Epithelial cell of esophagus (primary cell): Measurements from ENCODE around the gene GPX4.

ENCODE experiments used
- DNase-seq: peaks from one replicate; pipeline ENCODE4 v3.0.0; 2010; ENCODE audit warnings: low read depth
- H3K4me3 ChIP-seq: 2 replicates; pipeline ENCODE4 v1.5.1; 2011; ENCODE audit warnings: mild to moderate bottlenecking, low read length, control low read depth
- TF ChIP-seq, protein P1 (sequence below): IDR thresholded peaks from 2 replicates; pipeline ENCODE4 v1.5.1; 2011; ENCODE audit warnings: low read depth, mild to moderate bottlenecking, low read length, control low read depth, inconsistent platforms; ENCODE audit not compliant: insufficient read depth; ENCODE audit errors: missing control alignments

The GPX4 gene

DNA sequence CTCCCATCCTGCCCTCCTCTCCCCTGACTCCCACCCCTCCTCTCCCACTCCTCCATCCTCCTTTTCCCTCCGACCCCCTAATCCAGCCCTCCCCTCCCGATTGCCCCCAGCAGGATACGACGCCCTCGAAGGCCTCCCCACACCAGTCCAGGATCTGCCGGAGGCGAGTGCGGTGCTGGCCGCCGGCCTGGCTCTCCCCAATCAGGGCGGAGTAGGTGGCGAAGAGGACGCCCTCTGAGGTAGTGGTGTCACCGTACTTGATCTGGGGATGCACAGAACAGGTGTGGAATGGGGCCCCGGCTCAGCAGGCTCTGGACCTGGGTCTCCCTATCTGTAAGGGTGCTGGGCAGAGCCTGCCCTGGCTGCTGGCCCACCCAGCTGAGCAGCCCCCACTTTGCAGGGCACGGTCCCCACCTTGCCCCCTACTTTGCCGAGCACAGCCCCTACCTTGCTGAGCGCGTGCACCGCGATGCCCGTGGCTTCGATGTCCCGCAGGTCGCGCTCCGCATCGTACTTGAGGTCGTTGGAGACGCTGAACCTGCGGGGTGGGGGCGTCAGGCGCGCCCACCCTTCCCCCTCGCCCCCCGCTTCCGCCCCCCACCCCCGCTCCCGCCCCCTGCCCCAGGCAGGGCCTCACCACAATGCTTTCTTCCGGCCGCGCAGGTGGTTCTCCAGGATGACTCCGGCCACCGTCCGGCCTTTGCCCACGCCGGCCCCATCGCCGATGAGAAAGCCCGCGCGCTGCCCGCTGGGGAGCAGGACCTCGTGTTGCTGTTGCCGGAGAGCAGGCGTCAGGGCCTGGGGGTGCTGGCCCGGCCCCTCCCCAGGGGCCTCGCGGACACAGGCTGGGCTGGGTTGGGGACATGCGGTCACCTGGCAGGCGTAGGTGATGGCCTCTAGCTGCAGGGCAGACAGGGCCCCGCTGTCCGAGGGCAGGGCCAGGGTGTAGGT lies 18.5 kb downstream of the GPX4 start:
- no peak overlapping the region for H3K4me3 ChIP-seq
- no peak for DNase-seq
- TF ChIP-seq, protein P1, sequence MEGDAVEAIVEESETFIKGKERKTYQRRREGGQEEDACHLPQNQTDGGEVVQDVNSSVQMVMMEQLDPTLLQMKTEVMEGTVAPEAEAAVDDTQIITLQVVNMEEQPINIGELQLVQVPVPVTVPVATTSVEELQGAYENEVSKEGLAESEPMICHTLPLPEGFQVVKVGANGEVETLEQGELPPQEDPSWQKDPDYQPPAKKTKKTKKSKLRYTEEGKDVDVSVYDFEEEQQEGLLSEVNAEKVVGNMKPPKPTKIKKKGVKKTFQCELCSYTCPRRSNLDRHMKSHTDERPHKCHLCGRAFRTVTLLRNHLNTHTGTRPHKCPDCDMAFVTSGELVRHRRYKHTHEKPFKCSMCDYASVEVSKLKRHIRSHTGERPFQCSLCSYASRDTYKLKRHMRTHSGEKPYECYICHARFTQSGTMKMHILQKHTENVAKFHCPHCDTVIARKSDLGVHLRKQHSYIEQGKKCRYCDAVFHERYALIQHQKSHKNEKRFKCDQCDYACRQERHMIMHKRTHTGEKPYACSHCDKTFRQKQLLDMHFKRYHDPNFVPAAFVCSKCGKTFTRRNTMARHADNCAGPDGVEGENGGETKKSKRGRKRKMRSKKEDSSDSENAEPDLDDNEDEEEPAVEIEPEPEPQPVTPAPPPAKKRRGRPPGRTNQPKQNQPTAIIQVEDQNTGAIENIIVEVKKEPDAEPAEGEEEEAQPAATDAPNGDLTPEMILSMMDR, result no peak

DNA sequence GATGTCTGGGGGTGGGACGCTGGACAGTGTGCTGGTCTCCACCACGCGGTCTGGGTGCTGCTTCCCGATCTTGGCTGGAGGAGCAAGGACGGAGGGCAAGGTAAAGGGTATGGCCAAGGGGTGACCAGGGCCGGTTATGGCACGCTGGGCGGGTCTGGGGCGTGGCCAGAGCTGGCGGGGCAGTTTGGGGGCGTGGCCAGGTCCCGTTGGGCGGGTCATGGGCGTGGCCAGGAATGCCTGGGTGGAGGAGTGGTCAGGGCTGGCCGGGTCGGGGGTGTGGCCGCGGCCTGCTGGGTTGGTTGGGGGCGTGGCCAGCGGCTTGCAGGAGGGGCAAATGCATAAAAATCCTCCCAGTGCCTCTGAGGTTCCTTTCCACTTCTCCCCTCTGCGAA lies 19.2 kb downstream of the GPX4 start:
- TF ChIP-seq, protein P1, result no peak
- no peak overlapping the region for H3K4me3 ChIP-seq
- DNase-seq, result peak; percentile 88

DNA sequence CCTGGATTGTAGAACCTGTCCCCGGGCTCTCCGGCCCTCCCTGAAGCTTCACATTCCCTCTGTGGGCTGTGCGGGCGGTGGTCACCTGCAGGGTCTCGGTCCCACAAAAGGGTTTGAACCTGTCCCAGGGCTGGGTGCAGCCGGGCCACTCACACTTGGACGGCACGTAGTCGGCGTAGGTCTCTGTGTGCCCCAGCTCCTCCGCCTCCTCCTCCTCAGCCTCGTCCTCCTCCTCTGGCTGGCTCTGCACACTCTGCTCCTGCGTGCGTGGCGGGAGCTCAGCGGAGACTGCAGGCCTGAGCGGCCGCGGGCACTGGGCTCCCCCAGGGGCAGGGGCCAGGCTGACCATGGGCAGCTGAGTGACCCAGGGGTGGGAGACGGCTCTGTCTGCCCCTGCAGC lies 19.6 kb downstream of the GPX4 start:
- DNase-seq, result no peak
- H3K4me3 ChIP-seq, result no peak overlapping the region
- TF ChIP-seq, protein P1, result no peak

DNA sequence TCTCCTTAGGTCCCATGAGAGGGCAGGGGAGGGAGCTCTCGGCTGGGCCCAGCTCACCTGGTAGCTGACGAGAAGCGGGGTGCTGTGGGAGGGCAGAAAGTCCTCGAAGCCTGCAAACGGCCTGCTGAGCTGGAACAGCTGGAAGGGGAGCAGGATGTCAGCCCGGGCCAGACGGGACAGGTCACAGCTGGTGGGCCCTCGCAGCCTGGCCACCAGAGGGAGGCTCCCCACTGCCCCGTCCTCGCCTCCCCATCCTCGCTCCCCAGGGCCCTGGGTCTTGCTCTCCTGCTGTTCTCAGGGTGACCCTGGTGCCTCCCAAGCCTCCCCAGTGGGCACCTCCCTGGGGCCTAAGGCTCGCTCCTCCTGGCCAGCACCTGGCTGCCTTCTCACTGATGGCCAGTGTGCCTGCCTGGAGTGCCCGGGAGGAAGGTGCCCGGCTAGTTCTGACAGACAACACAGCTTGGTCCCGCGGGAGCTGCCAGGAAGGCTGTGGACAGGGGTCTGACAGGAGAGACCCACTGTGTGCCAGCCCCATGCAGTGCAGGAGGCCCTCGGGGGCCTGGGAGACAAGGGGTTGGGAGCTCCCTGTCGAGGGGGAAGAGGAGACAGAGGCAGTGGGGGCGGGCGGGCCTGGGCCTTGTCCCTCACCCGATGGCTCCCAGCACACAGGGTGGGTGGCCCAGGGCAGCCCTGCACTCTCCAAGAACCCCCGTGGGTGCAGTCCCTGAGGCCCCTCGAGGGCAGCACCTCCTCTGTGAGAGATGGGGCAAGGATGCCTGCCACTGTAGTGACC lies 20.3 kb downstream of the GPX4 start:
- TF ChIP-seq, protein P1, result no peak
- no peak overlapping the region for H3K4me3 ChIP-seq
- no peak for DNase-seq

DNA sequence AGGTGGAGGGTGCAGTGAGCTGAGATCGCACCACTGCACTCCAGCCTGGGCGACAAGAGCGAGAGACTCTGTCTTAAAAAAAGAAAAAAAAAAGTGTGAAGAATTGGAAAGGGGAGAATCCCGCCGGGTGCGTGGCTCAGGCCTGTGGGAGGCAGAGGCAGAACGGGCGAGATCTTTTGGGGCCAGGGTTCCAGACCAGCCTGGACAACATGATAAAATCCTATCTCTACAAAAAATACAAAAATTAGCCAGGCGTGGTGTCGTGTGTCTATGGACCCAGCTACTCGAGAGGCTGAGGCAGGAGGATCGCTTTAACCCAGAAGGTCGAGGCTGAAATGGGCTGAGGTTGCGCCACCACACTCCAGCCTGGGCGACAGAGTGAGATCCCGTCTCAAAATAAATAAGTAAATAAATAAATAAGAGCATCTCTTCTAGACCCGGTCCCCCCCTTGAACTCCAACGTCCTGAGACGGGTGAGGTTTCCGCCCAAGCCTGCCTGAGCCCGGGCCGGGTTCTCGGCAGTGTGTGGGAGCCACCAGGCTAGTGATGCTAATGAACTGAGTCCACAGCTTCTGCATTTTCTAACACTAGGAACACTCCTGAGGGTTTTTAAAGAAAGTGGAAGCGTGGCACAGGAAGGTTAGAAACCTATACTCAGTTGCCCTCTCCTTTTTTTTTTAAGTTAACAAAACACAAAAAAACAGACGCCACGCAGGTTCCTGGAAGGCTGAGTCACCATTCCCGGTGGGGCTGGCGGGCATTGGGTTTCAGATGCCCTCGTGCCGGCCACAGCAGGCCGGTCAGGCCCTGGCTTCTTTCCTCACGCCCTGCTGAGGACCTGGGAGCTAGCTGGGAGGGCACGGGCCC lies 22.0 kb downstream of the GPX4 start:
- H3K4me3 ChIP-seq, result no peak overlapping the region
- TF ChIP-seq, protein P1, result no peak
- no peak for DNase-seq

DNA sequence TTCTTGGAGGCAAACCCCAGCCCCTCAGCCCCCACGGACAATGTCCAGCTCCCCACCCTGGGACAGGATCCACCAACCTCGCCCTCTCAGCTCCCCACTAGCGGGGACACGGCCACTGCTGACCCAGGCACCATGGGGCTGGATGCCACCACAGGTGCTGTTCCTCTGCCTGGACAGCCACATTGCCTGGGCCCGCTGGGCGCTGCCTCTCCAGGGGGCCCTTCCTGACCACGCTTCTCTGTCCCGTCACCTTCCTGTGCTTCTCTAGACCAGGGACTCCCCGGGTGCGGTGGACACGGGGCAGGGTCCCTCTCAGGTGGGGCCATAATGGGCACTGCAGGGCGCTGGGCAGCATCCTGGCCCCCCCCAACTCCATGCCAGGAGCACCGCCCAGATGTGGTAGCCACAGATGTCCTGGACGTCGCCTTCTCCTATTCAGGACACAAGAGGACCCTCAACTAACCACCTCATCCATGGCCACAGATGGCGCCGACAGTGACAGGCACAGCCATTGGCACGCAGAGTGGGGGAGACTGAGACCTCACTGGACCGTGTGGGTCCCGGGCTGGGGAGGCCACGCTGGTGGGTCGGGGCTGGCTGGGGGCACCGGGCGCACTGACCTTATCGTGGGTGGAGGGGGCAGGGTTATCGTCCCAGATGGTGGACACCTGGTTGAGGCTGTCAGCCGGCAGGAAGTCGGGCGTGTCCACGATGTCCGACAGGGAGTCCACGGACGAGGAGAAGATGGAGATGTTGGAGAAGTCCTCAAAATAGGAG lies 23.4 kb downstream of the GPX4 start:
- no peak overlapping the region for H3K4me3 ChIP-seq
- no peak for DNase-seq
- TF ChIP-seq, protein P1, result no peak
